Activated CD8-positive, alpha-beta T cell treated with anti-CD3 and anti-CD28 coated beads for 36 hours (primary cell): Measurements from ENCODE around the gene GPR180. TPM values are rescaled to one million over a fixed set of nuclear protein-coding genes. Genes with fewer than 3 reads are reported as not detected.

ENCODE experiments used
- ATAC-seq: fragments of 200-7000 bp; cut with Tn5 transposase; one replicate; pipeline ENCODE4 v1.10.0; 2021; ENCODE audit warnings: mild to moderate bottlenecking, moderate library complexity
- CTCF ChIA-PET: fragments of 350-600 bp; sonication (Branson Sonifier 250); formaldehyde crosslinking; loops from one replicate; lab custom pipeline; 2021; ENCODE audit warnings: antibody characterized with exemption; lab: Charles Lee
- POLR2A ChIA-PET: fragments of 350-600 bp; sonication (Branson Sonifier 250); formaldehyde crosslinking; loops from one replicate; lab custom pipeline; 2021; ENCODE audit warnings: antibody characterized with exemption; lab: Charles Lee
- DNase-seq: peaks from one replicate; pipeline ENCODE4 v3.0.0-alpha.2; 2020
- H3K27ac Mint-ChIP-seq: one replicate; pipeline ENCODE4 v1.8.0; 2021; ENCODE audit warnings: mild to moderate bottlenecking, mixed read lengths
- H3K27me3 Mint-ChIP-seq: one replicate; pipeline ENCODE4 v1.8.0; 2021; ENCODE audit warnings: mixed read lengths
- H3K36me3 Mint-ChIP-seq: one replicate; pipeline ENCODE4 v1.8.0; 2021; ENCODE audit warnings: low read depth, mixed read lengths
- H3K4me1 Mint-ChIP-seq: one replicate; pipeline ENCODE4 v1.8.0; 2021; ENCODE audit warnings: low read depth, mixed read lengths
- H3K4me3 Mint-ChIP-seq: one replicate; pipeline ENCODE4 v1.8.0; 2021; ENCODE audit warnings: mild to moderate bottlenecking, moderate library complexity, mixed read lengths
- H3K9me3 Mint-ChIP-seq: one replicate; pipeline ENCODE4 v1.8.0; 2021; ENCODE audit warnings: mixed read lengths
- intact Hi-C: fragments of 100-400 bp; cut with micrococcal nuclease; formaldehyde crosslinking; loops from one replicate; pipeline ENCODE4 v1.10.0; 2022
- total RNA-seq, 2 experiments: library from RNA; stranded (reverse); gene quantifications; one replicate each; pipeline ENCODE4 v1.2.3, GENCODE V29; 2021
- TF ChIP-seq, protein P1 (sequence below): fragments of 200-600 bp; IDR thresholded peaks from one replicate; pipeline ENCODE4 v1.8.0; 2022; ENCODE audit warnings: antibody characterized with exemption, mild to moderate bottlenecking

The GPR180 gene
- total RNA-seq, 2 experiments from 2014 or later, result 7.5 to 7.7 TPM

DNA sequence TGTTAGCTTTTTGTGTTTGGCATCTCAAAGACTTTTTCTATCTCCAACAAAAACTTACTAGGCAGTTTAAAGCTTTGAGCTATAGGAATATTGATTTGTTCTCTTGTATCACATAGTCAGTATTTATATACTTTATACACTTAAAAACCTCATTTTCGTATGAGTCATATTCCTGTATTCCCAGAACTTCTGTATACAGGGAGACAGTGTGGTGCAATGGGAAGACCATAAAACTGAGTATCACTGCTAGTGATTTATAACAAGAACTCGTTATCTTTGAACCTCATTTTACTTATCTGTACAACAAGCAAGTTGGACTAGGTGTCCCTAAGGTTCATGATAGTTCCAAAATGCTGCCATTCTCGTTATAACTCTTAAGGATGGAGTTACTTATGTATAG is 6.3 kb downstream of the GPR180 start:
- Mint-ChIP-seq H3K36me3 (peaks cover 41% of the 10 kb centered on the region), H3K4me1 (peaks cover 29% of the 10 kb centered on the region), H3K27ac (no peak overlapping the region), H3K4me3 (no peak overlapping the region), H3K27me3 (no peaks in the 10 kb centered on the region), H3K9me3 (no peaks in the 10 kb centered on the region)
- POLR2A ChIA-PET, result no interaction called here
- TF ChIP-seq, protein P1, sequence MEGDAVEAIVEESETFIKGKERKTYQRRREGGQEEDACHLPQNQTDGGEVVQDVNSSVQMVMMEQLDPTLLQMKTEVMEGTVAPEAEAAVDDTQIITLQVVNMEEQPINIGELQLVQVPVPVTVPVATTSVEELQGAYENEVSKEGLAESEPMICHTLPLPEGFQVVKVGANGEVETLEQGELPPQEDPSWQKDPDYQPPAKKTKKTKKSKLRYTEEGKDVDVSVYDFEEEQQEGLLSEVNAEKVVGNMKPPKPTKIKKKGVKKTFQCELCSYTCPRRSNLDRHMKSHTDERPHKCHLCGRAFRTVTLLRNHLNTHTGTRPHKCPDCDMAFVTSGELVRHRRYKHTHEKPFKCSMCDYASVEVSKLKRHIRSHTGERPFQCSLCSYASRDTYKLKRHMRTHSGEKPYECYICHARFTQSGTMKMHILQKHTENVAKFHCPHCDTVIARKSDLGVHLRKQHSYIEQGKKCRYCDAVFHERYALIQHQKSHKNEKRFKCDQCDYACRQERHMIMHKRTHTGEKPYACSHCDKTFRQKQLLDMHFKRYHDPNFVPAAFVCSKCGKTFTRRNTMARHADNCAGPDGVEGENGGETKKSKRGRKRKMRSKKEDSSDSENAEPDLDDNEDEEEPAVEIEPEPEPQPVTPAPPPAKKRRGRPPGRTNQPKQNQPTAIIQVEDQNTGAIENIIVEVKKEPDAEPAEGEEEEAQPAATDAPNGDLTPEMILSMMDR, result no peak
- no peak for ATAC-seq
- intact Hi-C loops, result no loop called here
- no peak for DNase-seq
- CTCF ChIA-PET, result interaction anchor here (2.2 kb wide), 1 partner anchor 10 kb away, joined by 13 read pairs; no protein-coding TSS in a partner anchor

DNA sequence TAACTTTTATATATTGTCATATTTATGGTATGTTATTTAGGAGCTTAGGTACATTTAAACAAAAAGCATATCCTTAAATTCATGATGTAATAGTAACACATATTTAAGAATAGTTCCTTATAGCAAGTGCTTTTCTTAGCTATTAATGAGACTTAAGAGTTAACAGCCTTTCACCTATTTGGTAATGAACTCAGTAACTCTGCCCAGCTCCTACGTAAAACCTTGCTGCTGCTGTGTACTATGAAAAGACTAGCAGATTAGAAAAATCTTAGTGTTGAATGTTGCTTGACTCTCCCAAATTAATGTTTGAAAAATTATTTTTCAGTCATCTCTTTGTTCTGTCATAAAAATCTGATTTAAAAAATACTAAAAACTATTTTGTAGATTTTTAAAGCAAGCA is 6.9 kb downstream of the GPR180 start:
- intact Hi-C loops, result no loop called here
- CTCF ChIA-PET, result interaction anchor here (0.7 to 2.2 kb wide), 3 partner anchors 9 to 173 kb away, joined by 3 to 13 read pairs (median 5); no protein-coding TSS in a partner anchor
- H3K4me3 Mint-ChIP-seq, result no peak overlapping the region
- ATAC-seq, result no peak
- POLR2A ChIA-PET, result interaction anchor here (0.6 kb wide), 1 partner anchor 12 kb away, joined by 3 read pairs; no protein-coding TSS in a partner anchor
- H3K4me1 Mint-ChIP-seq, result peaks cover 25% of the 10 kb centered on the region
- peaks cover 43% of the 10 kb centered on the region for H3K36me3 Mint-ChIP-seq
- no peak for DNase-seq
- no peaks in the 10 kb centered on the region for H3K9me3 Mint-ChIP-seq
- H3K27ac Mint-ChIP-seq, result no peak overlapping the region
- H3K27me3 Mint-ChIP-seq, result no peaks in the 10 kb centered on the region
- TF ChIP-seq, protein P1, result no peak

DNA sequence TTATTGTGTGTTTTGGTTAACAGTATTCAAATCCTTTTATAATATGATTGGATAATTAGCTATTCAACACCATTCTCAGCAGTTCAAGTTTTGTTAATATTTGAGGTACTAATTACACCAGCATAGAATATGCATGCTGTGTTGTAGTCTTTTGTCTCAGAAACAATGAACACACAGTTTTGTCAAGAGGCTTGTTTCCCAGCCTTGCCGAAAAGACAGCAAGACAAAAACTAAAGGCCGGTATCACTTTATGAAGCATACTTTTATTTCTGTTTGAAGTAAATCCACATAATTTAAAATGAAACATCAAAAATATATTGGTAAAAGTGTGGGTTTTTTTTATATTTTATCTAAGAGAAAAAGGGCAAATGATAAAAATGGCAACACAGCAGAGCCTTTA is 7.5 kb downstream of the GPR180 start:
- no peak for DNase-seq
- CTCF ChIA-PET, result interaction anchor here (1.2 to 2.2 kb wide), 2 partner anchors 9 to 174 kb away, joined by 5 to 13 read pairs; no protein-coding TSS in a partner anchor
- Mint-ChIP-seq H3K4me1 (peaks cover 25% of the 10 kb centered on the region), H3K9me3 (no peaks in the 10 kb centered on the region), H3K27ac (no peak overlapping the region), H3K27me3 (no peaks in the 10 kb centered on the region), H3K4me3 (no peak overlapping the region), H3K36me3 (peaks cover 44% of the 10 kb centered on the region)
- TF ChIP-seq, protein P1, result no peak
- POLR2A ChIA-PET, result no interaction called here
- intact Hi-C loops, result no loop called here
- ATAC-seq, result no peak

DNA sequence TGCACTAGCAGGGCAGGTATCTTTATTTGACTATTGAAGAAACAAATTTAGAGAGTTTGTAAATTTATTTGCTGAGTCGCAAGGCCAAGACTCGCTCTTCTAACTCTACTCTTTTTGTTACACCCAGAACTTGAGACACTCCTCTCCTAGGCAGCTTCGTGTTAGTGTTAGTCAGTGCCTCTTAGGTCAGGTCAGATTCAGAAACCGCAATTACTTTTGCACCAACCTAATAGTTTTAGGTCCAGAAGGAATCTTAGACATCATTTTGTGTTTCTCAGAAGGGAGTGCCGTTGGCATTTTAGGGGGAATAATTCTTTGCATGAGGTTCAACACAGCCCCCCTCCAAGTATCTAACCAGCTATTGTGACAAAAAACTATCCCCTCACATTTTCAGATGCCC is 8.8 kb downstream of the GPR180 start:
- H3K4me3 Mint-ChIP-seq, result no peak overlapping the region
- H3K27ac Mint-ChIP-seq, result no peak overlapping the region
- ATAC-seq (no peak), DNase-seq (no peak)
- no peaks in the 10 kb centered on the region for H3K27me3 Mint-ChIP-seq
- no peaks in the 10 kb centered on the region for H3K9me3 Mint-ChIP-seq
- H3K4me1 Mint-ChIP-seq, result peaks cover 28% of the 10 kb centered on the region
- POLR2A ChIA-PET, result no interaction called here
- TF ChIP-seq, protein P1, result no peak
- CTCF ChIA-PET, result no interaction called here
- H3K36me3 Mint-ChIP-seq, result peaks cover 46% of the 10 kb centered on the region
- intact Hi-C loops, result no loop called here

DNA sequence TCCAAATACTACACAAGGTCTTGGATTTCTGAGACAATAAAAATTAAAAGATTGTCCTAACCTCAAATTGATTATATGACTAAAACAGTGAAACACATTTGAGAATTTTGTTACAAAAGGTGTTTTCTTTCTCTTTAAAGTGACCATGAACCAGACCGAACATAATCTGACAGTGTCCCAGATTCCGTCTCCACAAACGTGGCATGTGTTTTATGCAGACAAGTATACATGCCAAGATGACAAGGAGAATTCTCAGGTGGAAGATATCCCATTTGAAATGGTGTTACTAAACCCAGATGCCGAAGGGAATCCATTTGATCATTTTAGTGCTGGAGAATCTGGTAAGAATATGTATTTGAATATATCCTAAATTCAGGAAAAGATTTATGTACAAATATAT is 10.4 kb downstream of the GPR180 start:
- CTCF ChIA-PET, result interaction anchor here (1.1 to 1.4 kb wide), 2 partner anchors 8 to 176 kb away, joined by 5 to 6 read pairs; no protein-coding TSS in a partner anchor
- Mint-ChIP-seq H3K9me3 (no peaks in the 10 kb centered on the region), H3K36me3 (peaks cover 34% of the 10 kb centered on the region), H3K27me3 (no peaks in the 10 kb centered on the region), H3K4me3 (no peak overlapping the region), H3K4me1 (peaks cover 28% of the 10 kb centered on the region), H3K27ac (no peak overlapping the region)
- POLR2A ChIA-PET, result no interaction called here
- no peak for ATAC-seq
- DNase-seq, result no peak
- TF ChIP-seq, protein P1, result no peak
- intact Hi-C loops, result no loop called here
